ENCODE measurements around the gene MAMLD1.

MAMLD1 gene

DNA sequence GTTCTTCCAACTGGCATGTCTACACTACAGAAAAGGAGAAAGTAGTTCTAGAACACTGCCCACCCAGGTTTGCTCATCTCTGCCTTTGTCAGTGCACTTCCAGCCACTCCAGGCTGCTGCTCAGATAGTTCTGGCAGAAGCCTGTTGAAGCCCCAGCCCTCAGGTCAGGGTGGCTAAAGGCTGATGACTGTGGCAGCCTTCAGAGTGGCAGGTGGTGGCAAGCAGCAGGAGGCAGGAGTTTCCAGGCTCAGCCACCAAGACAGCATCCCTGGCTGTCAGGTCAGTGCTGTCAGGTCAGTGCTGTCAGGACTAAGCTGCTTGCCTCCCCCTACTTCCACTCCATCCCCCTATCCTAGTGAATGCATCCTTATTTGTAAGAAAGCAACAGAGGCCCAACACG lies 100.4 kb downstream of the MAMLD1 start:
- DNase-seq = no peak

DNA sequence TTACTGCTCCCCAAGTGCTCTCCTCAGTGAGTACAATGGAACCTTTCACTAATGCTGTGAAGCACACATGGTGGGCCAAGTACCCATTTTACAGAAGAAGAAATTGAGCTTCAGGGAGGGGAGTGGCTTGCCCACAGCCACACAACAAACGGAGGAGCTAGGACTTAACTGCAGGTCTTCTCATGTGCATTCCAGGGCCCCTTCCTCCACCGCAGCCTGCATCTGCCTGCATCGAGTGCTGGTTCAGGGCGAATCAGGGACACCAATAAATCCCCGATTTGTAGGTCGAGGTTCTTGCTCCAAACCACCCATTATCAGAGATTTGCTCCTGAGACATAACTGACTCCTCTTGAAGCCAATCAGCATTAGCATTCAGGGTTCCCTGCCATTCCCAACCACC lies 100.9 kb downstream of the MAMLD1 start:
- no peak for DNase-seq

DNA sequence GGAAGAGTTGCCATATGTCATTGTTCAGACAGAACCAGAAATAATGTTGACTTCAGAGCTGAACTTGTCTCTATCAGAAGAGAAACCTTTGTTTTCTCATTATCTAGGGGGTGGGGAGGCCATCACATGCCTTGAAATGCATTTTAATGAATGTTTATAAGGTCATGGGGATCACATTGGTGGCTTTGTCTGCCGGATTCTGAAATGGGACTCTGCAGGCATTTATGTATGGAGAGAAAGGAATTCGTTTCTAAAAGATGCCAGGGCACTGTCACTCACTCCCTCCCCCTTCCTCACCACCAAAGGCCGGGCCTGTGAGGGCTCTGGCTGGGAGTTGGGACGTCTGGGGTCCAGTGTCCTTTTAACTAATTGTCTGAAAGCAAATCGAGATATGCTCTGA lies 102.2 kb downstream of the MAMLD1 start:
- no peak for DNase-seq

DNA sequence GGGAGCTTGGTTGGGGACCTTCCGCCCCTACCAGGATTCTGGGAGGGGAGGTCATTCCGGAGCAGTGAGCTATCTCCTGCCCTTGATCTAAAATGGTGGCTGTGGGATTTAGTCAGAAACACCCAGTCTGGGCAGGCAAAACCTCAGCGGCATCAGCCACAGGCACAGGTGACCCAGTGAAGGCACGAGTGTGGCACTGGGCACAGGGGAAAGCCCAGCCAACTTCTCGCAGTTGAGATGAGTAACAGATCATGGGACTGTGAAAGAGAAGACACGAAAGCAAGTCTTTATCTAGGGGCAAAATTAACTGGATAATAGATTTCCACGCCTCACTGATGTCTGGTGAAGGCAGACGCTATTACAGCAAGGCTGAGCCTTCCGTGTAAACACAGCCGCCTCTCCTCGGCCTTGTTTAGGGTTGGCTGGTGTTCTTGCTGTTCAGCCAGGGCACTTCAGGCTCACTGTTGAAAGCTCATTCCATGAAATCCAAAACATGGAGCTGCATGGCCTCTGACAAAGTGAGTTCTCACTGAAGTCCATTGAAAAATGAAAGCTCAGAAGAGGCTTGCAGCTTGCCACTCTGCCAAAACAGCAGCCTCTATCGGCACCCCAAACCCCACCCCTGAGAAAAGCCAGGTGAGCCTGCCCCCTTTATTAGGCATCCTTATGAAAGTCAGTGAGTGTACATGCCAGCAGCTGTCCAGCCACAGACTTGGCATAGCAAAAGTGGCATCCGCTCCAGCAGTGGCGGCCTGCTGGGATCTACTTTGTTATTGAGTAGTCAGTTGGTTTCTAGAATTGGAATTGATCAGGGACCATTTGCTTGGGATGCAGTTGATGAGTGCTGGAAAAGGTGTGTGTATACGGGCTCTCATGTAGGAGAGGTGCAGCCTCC lies 103.0 kb downstream of the MAMLD1 start:
- DNase-seq = no peak

DNA sequence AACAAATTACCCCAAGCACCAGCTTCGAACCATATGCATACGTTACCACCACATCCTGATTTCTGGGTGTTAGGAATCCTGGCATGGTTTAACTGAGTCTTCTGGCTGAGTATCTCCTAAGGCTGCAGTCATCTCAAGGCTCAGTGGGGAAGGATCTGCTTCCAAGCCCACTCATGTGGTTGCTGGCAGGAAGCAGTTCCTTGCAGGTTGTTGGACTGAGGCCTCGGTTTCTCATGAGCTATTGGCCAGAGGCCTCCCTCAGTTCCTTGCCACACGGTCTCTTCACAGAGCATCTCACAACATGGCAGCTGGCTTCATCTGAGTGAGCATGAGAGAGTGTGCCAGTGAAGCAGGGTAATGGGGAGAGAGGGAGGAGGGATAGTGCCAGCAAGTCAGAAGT lies 109.2 kb downstream of the MAMLD1 start:
- DNase-seq = no peak

GRCh38 chrX:150473371-150473770 lies 110.3 kb downstream of the MAMLD1 start:
- no peak for DNase-seq

DNA sequence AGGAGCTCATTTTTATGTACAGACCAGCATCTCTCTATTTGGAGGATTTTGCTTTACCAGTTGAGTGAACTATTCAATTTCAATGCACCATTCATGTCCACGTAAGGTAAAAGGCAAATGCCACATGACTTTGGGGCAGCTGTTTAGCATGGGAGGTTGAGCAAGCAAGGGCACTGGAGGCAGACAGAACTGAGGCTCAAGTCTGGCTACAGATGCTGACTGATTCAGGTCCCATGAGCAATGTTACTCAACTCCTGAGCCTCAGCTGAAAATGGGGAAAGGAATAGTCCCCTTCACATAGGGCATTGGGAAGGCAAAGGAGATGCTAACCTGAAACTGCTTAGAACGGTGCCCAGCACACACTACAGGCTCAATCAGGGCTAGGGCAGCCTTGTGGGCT lies 112.3 kb downstream of the MAMLD1 start:
- no peak for DNase-seq

DNA sequence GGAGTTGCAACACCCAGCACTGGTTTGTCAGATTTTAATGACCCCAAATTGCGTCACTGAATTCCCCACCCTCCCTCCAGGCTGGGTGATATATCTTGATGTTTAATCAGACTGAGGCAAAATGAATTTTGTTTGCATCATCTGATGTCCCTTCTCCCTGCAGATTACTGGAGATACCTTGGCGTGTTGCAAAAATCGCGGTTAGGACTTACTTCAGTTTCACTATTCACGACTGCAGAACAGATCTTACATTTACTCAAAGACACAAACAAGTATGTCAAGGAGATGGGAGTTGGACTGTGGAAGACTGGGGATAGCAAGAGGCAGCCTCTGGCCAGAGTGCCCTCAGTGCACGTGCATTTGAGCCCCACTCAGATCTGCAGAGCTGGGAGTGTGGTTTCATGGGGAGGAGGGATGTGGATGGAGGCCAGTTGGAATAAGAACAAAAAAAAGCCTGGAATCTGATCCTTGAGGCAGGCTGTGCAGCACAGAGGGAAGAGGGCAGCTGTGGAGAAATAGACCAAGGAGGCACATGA lies 113.1 kb downstream of the MAMLD1 start:
- DNase-seq = no peak

DNA sequence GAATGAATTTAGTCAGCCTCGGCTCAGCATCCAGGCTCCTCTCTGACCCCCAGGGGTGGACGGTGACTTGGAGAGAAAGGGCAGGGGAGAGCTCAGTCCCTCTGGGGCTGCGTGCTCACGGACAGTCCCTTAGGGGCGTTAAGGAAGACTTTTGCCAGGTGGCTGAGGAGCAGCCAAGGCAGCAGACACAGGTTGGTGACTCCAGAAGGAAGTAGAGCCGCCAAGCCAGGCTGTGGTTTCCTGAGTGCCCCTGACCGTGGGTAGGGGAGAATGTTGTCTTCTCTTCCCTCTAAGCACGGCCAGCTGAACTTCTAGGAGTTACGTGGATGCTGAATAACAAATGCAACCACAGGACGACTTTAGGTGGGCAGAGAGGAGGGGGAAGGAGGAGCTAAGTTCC lies 114.3 kb downstream of the MAMLD1 start:
- no peak for DNase-seq

GRCh38 chrX:150478496-150479492 lies 115.7 kb downstream of the MAMLD1 start:
- DNase-seq = no peak

- DNase-seq = no peak
These were observed 119.6 kb downstream of the MAMLD1 start for GRCh38 chrX:150482537-150483206.

- no peak for DNase-seq
These were observed 120.4 kb downstream of the MAMLD1 start for GRCh38 chrX:150483356-150483985.

DNA sequence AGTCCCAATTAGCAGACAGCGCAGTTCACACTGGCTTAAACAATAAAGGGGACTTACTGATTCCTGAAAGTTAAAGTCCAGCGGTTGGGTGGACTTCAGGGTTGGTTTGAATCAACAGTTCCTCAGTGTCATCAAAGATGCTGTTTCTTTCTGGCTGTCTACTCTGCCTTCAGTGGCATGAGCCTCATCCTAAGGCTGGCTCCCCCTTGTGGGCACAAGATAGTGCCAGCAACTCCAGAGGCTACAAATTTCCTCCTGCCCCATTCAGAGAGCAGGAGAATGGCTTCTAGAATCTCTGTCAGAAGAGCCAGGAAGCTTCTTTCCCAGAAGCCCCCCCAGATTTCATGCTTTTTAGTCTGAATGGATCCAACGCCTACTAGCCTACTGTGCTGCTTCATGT lies 122.9 kb downstream of the MAMLD1 start:
- no peak for DNase-seq

GRCh38 chrX:150487369-150488094 lies 124.4 kb downstream of the MAMLD1 start:
- no peak for DNase-seq

DNA sequence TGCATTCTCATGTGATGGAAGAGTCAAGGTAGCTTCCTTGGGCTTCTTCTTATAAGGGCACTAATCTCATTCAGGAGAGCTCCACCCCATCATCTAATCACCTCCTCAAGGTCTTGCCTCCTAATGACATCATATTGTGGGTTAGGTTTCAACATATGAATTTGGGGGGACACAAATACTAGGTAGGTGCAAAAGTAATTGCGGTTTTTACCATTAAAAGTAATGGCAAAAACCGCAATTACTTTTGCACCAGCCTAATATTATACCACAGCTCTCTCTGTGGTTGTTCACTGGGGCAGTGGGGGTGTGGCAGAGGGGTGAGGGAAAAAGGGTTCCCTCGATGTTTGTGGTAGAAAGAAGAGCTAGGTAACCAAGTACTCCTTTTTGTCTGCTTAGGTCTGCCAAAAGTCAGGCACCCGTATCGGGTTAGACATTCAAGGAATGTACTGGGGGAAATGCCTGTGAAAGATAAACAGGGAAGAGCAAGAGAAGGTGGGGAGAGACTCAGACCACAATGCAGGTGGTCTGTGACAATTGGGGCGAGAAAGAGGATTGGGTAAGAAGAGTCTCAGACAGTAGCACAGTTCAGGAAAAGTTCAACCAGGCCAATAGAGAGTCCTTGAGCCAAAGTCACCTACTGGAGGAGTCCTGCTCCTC lies 126.4 kb downstream of the MAMLD1 start:
- DNase-seq = no peak

GRCh38 chrX:150495496-150495895 lies 132.4 kb downstream of the MAMLD1 start:
- no peak for DNase-seq

DNA sequence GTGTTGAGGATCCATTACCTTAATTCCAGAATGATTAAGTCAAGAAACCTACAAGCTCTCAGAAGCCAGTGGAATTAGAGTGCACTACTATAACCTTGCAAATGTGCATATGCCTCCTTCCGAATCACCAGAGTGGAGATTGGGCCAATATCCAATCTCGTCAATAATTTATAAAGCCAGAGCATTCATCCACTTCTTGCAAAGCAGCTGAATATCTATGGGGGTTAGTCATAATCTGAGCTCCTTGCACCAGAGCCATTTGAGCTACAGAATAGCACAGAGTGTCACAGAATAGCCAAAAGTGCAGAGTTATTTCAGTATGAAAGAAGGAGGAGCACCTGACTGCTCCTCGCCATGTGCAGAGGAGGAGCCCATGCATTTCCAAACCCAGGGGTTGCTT lies 136.1 kb downstream of the MAMLD1 start:
- DNase-seq = no peak

GRCh38 chrX:150502091-150502490 lies 139.0 kb downstream of the MAMLD1 start:
- no peak for DNase-seq

- no peak for DNase-seq
These were observed 140.1 kb downstream of the MAMLD1 start for GRCh38 chrX:150502979-150503897.

DNA sequence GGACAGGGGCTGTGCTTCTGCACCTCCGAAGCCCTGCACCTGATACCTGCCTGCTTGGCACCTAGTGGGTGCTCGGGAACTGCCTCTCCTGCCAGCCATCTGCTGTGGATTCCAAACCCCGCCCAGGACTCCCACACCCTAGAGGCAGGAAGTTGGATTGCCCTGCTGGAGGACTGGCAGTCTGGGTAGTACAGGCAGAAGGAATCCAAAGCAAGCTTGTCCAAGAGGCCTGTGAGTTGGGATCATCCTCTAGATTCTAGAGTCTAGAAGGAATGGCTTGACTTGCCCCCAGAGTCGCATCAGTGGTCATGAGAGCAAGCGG lies 140.7 kb downstream of the MAMLD1 start:
- no peak for DNase-seq
